Naive thymus-derived CD4-positive, alpha-beta T cell (primary cell): Measurements from ENCODE around the gene NTRK2. TPM values are rescaled to one million over a fixed set of nuclear protein-coding genes. Genes with fewer than 3 reads are reported as not detected.

ENCODE experiments used
- ATAC-seq: fragments of 150-1000 bp; cut with Tn5 transposase; 2 replicates; pipeline ENCODE4 v1.10.0; 2021; ENCODE audit warnings: mild to moderate bottlenecking, moderate library complexity
- CTCF ChIA-PET: fragments of 350-600 bp; sonication (Branson Sonifier 250); formaldehyde crosslinking; loops from one replicate; lab custom pipeline; 2021; ENCODE audit warnings: antibody characterized with exemption; lab: Charles Lee
- POLR2A ChIA-PET: fragments of 350-600 bp; sonication (Branson Sonifier 250); formaldehyde crosslinking; loops from one replicate; lab custom pipeline; 2021; ENCODE audit warnings: antibody characterized with exemption, inconsistent platforms; lab: Charles Lee
- DNase-seq, 9 donors: peaks; one replicate each; pipeline versions ENCODE4 v3.0.0 to v3.0.0-alpha.2; 2020 to 2022; ENCODE audit warnings: mixed read lengths in 1 of 9
- H3K27ac ChIP-seq: one replicate; pipeline ENCODE4 v1.7.0; 2013; ENCODE audit warnings: mild to moderate bottlenecking, low read depth, low read length, moderate library complexity
- H3K27me3 ChIP-seq, 2 donors: one replicate each; pipeline ENCODE4 v1.7.0; 2013; ENCODE audit warnings: low read length in 2 of 2, mild to moderate bottlenecking in 2 of 2, moderate library complexity in 2 of 2; ENCODE audit not compliant: control insufficient read depth in 2 of 2, insufficient read depth in 2 of 2
- H3K36me3 ChIP-seq, 3 experiments: 1 replicate in 2 of 3; 2 replicates in 1 of 3; pipeline ENCODE4 v1.7.0; 2013; ENCODE audit warnings: low read length in 3 of 3, mild to moderate bottlenecking in 3 of 3, moderate library complexity in 1 of 3; ENCODE audit not compliant: insufficient read depth in 3 of 3, control insufficient read depth in 2 of 3
- H3K4me1 ChIP-seq, 2 donors: one replicate each; pipeline ENCODE4 v1.7.0; 2013; ENCODE audit warnings: low read length in 2 of 2, mild to moderate bottlenecking in 2 of 2, moderate library complexity in 1 of 2; ENCODE audit not compliant: control insufficient read depth in 2 of 2, insufficient read depth in 2 of 2
- H3K4me3 ChIP-seq: 2 replicates; pipeline ENCODE4 v1.7.0; 2013; ENCODE audit warnings: mild to moderate bottlenecking, low read length
- H3K9me3 ChIP-seq, 3 experiments: 1 replicate in 2 of 3; 2 replicates in 1 of 3; pipeline ENCODE4 v1.7.0; 2013; ENCODE audit warnings: low read length in 3 of 3; ENCODE audit not compliant: control insufficient read depth in 2 of 3
- H3K27ac Mint-ChIP-seq, 9 donors: one replicate each; pipeline ENCODE4 v1.8.0; 2020 to 2022; ENCODE audit warnings: mixed read lengths in 9 of 9, mild to moderate bottlenecking in 8 of 9, moderate library complexity in 5 of 9, inconsistent platforms in 2 of 9
- H3K27me3 Mint-ChIP-seq, 5 donors: one replicate each; pipeline ENCODE4 v1.8.0; 2021 to 2022; ENCODE audit warnings: mixed read lengths in 5 of 5, mild to moderate bottlenecking in 1 of 5
- H3K36me3 Mint-ChIP-seq, 5 donors: one replicate each; pipeline ENCODE4 v1.8.0; 2020 to 2022; ENCODE audit warnings: mixed read lengths in 5 of 5, mild to moderate bottlenecking in 3 of 5, inconsistent platforms in 1 of 5
- H3K4me1 Mint-ChIP-seq, 7 donors: one replicate each; pipeline ENCODE4 v1.8.0; 2020 to 2022; ENCODE audit warnings: mixed read lengths in 7 of 7, mild to moderate bottlenecking in 3 of 7, inconsistent platforms in 1 of 7
- H3K4me3 Mint-ChIP-seq, 10 donors: one replicate each; pipeline ENCODE4 v1.8.0; 2020 to 2022; ENCODE audit warnings: mild to moderate bottlenecking in 10 of 10, mixed read lengths in 10 of 10, moderate library complexity in 6 of 10, inconsistent platforms in 2 of 10
- H3K9me3 Mint-ChIP-seq, 11 donors: one replicate each; pipeline ENCODE4 v1.8.0; 2020 to 2022; ENCODE audit warnings: mixed read lengths in 11 of 11, mild to moderate bottlenecking in 4 of 11, inconsistent platforms in 1 of 11, moderate library complexity in 1 of 11
- intact Hi-C, 2 donors: fragments of 100-400 bp; cut with micrococcal nuclease; formaldehyde crosslinking; loops; one replicate each; pipeline ENCODE4 v1.15.1; 2023
- polyA plus RNA-seq, 2 donors: library from polyadenylated mRNA; unstranded; fragments of 300-500 nt; fragmentation: Illumina TruSeq; gene quantifications; one replicate each; pipeline ENCODE4 v1.2.3, GENCODE V29; 2021
- total RNA-seq, 6 experiments: library from RNA in 5 of 6; stranded (reverse) in 5 of 6; gene quantifications; 1 replicate in 5 of 6; 2 replicates in 1 of 6; pipeline ENCODE4 v1.2.3 and lab custom pipeline; 2021 to 2026

NTRK2 gene
- total and polyA plus RNA-seq, 7 experiments from 2014 or later = 0.07 to 1.2 TPM; not detected in 5

- Mint-ChIP-seq H3K4me1 (no peaks in the 10 kb centered on the region), H3K27me3 (peaks cover 0 to 16% (median 0%) of the 10 kb centered on the region in 5 donors), H3K27ac (no peak overlapping the region), H3K9me3 (peaks cover 0 to 3% (median 0%) of the 10 kb centered on the region in 11 donors), H3K36me3 (no peaks in the 10 kb centered on the region), H3K4me3 (no peak overlapping the region)
- intact Hi-C loops = no loop called here
- Histone ChIP-seq H3K9me3 (no peaks in the 10 kb centered on the region), H3K27ac (no peak overlapping the region), H3K4me3 (no peak overlapping the region), H3K36me3 (no peaks in the 10 kb centered on the region), H3K27me3 (no peaks in the 10 kb centered on the region), H3K4me1 (no peaks in the 10 kb centered on the region)
- ChIA-PET CTCF (interaction anchor here (0.7 kb wide), 1 partner anchor 25 kb away, joined by 5 read pairs; no protein-coding TSS in a partner anchor), POLR2A (no interaction called here)
- DNase-seq (no peak), ATAC-seq (no peak)
Observed at GRCh38 chr9:85046475-85046874, 376.9 kb downstream of the NTRK2 start.

- H3K4me1 Mint-ChIP-seq = no peaks in the 10 kb centered on the region
- ATAC-seq (no peak), DNase-seq (no peak)
- Histone ChIP-seq H3K9me3 (no peaks in the 10 kb centered on the region), H3K27me3 (no peaks in the 10 kb centered on the region), H3K27ac (no peak overlapping the region), H3K4me3 (no peak overlapping the region), H3K36me3 (no peaks in the 10 kb centered on the region), H3K4me1 (no peaks in the 10 kb centered on the region)
- POLR2A ChIA-PET = no interaction called here
- peaks cover 0 to 6% (median 0%) of the 10 kb centered on the region in 11 donors for H3K9me3 Mint-ChIP-seq
- H3K4me3 Mint-ChIP-seq = no peak overlapping the region
- CTCF ChIA-PET = no interaction called here
- H3K27ac Mint-ChIP-seq = no peak overlapping the region
- H3K36me3 Mint-ChIP-seq = no peaks in the 10 kb centered on the region
- peaks cover 0 to 28% (median 12%) of the 10 kb centered on the region in 5 donors for H3K27me3 Mint-ChIP-seq
- intact Hi-C loops = no loop called here
Observed at GRCh38 chr9:85053206-85053786, 383.8 kb downstream of the NTRK2 start.

- DNase-seq = no peak
- Histone ChIP-seq H3K27ac (no peak overlapping the region), H3K4me3 (no peak overlapping the region), H3K36me3 (no peaks in the 10 kb centered on the region), H3K27me3 (no peaks in the 10 kb centered on the region), H3K4me1 (no peaks in the 10 kb centered on the region), H3K9me3 (no peaks in the 10 kb centered on the region)
- ChIA-PET POLR2A (no interaction called here), CTCF (no interaction called here)
- peaks cover 0 to 6% (median 0%) of the 10 kb centered on the region in 11 donors for H3K9me3 Mint-ChIP-seq
- no peak for ATAC-seq
- peaks cover 0 to 28% (median 12%) of the 10 kb centered on the region in 5 donors for H3K27me3 Mint-ChIP-seq
- no peak overlapping the region for H3K27ac Mint-ChIP-seq
- H3K36me3 Mint-ChIP-seq = no peaks in the 10 kb centered on the region
- no peaks in the 10 kb centered on the region for H3K4me1 Mint-ChIP-seq
- intact Hi-C loops = no loop called here
- no peak overlapping the region for H3K4me3 Mint-ChIP-seq
Observed at GRCh38 chr9:85054017-85054416, 384.5 kb downstream of the NTRK2 start.

- ATAC-seq = no peak
- H3K4me3 ChIP-seq = no peak overlapping the region
- Mint-ChIP-seq H3K36me3 (no peaks in the 10 kb centered on the region), H3K9me3 (peaks cover 0 to 6% (median 0%) of the 10 kb centered on the region in 11 donors), H3K4me1 (no peaks in the 10 kb centered on the region), H3K4me3 (no peak overlapping the region), H3K27ac (no peak overlapping the region), H3K27me3 (peaks cover 0 to 33% (median 20%) of the 10 kb centered on the region in 5 donors)
- no peaks in the 10 kb centered on the region for H3K9me3 ChIP-seq
- no peak overlapping the region for H3K27ac ChIP-seq
- ChIA-PET CTCF (no interaction called here), POLR2A (no interaction called here)
- H3K27me3 ChIP-seq = no peaks in the 10 kb centered on the region
- no peaks in the 10 kb centered on the region for H3K4me1 ChIP-seq
- intact Hi-C loops = no loop called here
- no peaks in the 10 kb centered on the region for H3K36me3 ChIP-seq
- DNase-seq = no peak
Observed at GRCh38 chr9:85055506-85056202, 386.1 kb downstream of the NTRK2 start.

GRCh38 chr9:85056203-85056572 lies 386.7 kb downstream of the NTRK2 start:
- CTCF ChIA-PET = no interaction called here

GRCh38 chr9:85061969-85062368 lies 392.4 kb downstream of the NTRK2 start:
- ChIA-PET POLR2A (no interaction called here), CTCF (no interaction called here)
- Mint-ChIP-seq H3K27me3 (peaks cover 0 to 16% (median 10%) of the 10 kb centered on the region in 5 donors), H3K27ac (no peak overlapping the region), H3K4me1 (no peaks in the 10 kb centered on the region), H3K36me3 (no peaks in the 10 kb centered on the region), H3K4me3 (no peak overlapping the region), H3K9me3 (peaks cover 0 to 5% (median 0%) of the 10 kb centered on the region in 11 donors)
- no peak for ATAC-seq
- no peaks in the 10 kb centered on the region for H3K36me3 ChIP-seq
- intact Hi-C loops = no loop called here
- no peak overlapping the region for H3K27ac ChIP-seq
- H3K9me3 ChIP-seq = no peaks in the 10 kb centered on the region
- DNase-seq = no peak
- H3K27me3 ChIP-seq = no peaks in the 10 kb centered on the region
- no peak overlapping the region for H3K4me3 ChIP-seq
- no peaks in the 10 kb centered on the region for H3K4me1 ChIP-seq

More at GRCh38 chr9:85056203-85056572, 386.7 kb downstream of the NTRK2 start:
- no peak for ATAC-seq
- Histone ChIP-seq H3K27me3 (no peaks in the 10 kb centered on the region), H3K4me1 (no peaks in the 10 kb centered on the region), H3K9me3 (no peaks in the 10 kb centered on the region), H3K4me3 (no peak overlapping the region), H3K27ac (no peak overlapping the region), H3K36me3 (no peaks in the 10 kb centered on the region)
- Mint-ChIP-seq H3K9me3 (peaks cover 0 to 6% (median 0%) of the 10 kb centered on the region in 11 donors), H3K4me1 (no peaks in the 10 kb centered on the region), H3K27me3 (peaks cover 0 to 28% (median 20%) of the 10 kb centered on the region in 5 donors), H3K4me3 (no peak overlapping the region), H3K27ac (no peak overlapping the region), H3K36me3 (no peaks in the 10 kb centered on the region)
- DNase-seq = no peak
- POLR2A ChIA-PET = no interaction called here
- intact Hi-C loops = no loop called here
